C4-2B (cell line): Measurements from ENCODE around the gene SNTA1.

Experiments used
- ZFX ChIP-seq: fragments of 450-650 bp; IDR thresholded peaks from 2 replicates; pipeline ENCODE4 v1.6.1; 2017
- TF ChIP-seq, protein P1 (sequence below): fragments of 450-650 bp; conservative IDR thresholded peaks from 2 replicates; pipeline ENCODE4 v1.5.1; 2017; ENCODE audit warnings: mild to moderate bottlenecking

DNA sequence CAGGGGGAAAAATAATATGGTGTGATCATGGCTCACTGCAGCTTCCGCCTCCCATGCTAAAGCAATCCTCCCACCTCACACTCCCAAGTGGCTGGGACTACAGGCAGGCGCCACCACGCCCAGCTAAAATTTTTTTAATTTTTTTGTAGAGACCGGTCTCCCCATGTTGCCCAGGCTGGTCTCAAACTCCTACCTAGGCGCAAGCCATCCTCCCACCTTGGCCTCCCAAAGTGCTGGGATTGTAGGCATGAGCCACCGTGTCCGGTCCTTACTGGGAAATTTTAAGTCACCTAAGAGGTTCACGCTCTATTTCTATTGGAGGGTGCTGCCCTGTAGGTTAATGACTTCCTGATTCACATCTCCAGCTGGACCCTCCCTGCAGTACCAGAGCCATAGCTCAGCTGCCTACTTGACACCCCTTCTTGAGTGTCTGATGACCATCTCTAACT is 41.6 kb downstream of the SNTA1 start:
- TF ChIP-seq, protein P1, sequence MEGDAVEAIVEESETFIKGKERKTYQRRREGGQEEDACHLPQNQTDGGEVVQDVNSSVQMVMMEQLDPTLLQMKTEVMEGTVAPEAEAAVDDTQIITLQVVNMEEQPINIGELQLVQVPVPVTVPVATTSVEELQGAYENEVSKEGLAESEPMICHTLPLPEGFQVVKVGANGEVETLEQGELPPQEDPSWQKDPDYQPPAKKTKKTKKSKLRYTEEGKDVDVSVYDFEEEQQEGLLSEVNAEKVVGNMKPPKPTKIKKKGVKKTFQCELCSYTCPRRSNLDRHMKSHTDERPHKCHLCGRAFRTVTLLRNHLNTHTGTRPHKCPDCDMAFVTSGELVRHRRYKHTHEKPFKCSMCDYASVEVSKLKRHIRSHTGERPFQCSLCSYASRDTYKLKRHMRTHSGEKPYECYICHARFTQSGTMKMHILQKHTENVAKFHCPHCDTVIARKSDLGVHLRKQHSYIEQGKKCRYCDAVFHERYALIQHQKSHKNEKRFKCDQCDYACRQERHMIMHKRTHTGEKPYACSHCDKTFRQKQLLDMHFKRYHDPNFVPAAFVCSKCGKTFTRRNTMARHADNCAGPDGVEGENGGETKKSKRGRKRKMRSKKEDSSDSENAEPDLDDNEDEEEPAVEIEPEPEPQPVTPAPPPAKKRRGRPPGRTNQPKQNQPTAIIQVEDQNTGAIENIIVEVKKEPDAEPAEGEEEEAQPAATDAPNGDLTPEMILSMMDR = no peak
- TF ChIP-seq ZFX = no peak
